SK-N-SH (cell line): ENCODE data around the gene NADK. TPM values are rescaled to one million over a fixed set of nuclear protein-coding genes. Genes with fewer than 3 reads are reported as not detected.

ENCODE experiments used
- CTCF ChIA-PET: fragments of 300-600, 350-600 bp; formaldehyde crosslinking; extraction: SDS; loops from one replicate; lab custom pipeline; 2021; lab: Yijun Ruan, JAX
- POLR2A ChIA-PET: fragments of 350-600 bp; sonication (Branson Sonifier 250); formaldehyde crosslinking; extraction: SDS; loops from one replicate; lab custom pipeline; 2020; ENCODE audit warnings: antibody characterized with exemption, inconsistent platforms; lab: Yijun Ruan, JAX
- DNase-seq: peaks from one replicate; pipeline ENCODE4 v3.0.0; 2012
- H2AFZ ChIP-seq: fragments of 200-600 bp; sonication (generic); 2 replicates; pipeline ENCODE4 v1.8.1; 2016; ENCODE audit warnings: antibody characterized with exemption, mild to moderate bottlenecking, low read depth
- H3F3A ChIP-seq: fragments of 200-600 bp; sonication (generic); replicated peaks from 2 replicates; pipeline ENCODE3; 2016; ENCODE audit warnings: antibody characterized with exemption, mild to moderate bottlenecking; ENCODE audit not compliant: insufficient read depth
- H3K27ac ChIP-seq, 2 experiments: fragments of 200-500 bp in 1 of 2; fragments of 200-600 bp in 1 of 2; sonication (Bioruptor generic) in 1 of 2; sonication (generic), shearing (Covaris generic) in 1 of 2; 2 replicates each; pipeline versions ENCODE4 v1.5.1 to v1.6.1; 2014 to 2016; ENCODE audit warnings: low read depth in 2 of 2, inconsistent platforms in 1 of 2, low read length in 1 of 2, mild to moderate bottlenecking in 1 of 2, mixed read lengths in 1 of 2
- H3K27me3 ChIP-seq: fragments of 200-600 bp; sonication (generic), shearing (Covaris generic); 2 replicates; pipeline ENCODE4 v1.6.1; 2016; ENCODE audit warnings: mixed run types; ENCODE audit not compliant: insufficient read depth
- H3K36me3 ChIP-seq, 2 experiments: fragments of 200-500 bp in 1 of 2; fragments of 200-600 bp in 1 of 2; sonication (Bioruptor generic) in 1 of 2; sonication (generic) in 1 of 2; replicated peaks in 1 of 2; 2 replicates each; pipeline versions ENCODE3 to v1.5.1; 2014 to 2016; ENCODE audit warnings: low read length in 1 of 2, mild to moderate bottlenecking in 1 of 2; ENCODE audit not compliant: insufficient read depth in 2 of 2, control insufficient read depth in 1 of 2
- H3K4me1 ChIP-seq, 2 experiments: fragments of 200-500 bp in 1 of 2; fragments of 200-600 bp in 1 of 2; sonication (Bioruptor generic) in 1 of 2; sonication (generic), shearing (Covaris generic) in 1 of 2; 2 replicates each; pipeline versions ENCODE4 v1.5.1 to v1.6.1; 2014 to 2016; ENCODE audit warnings: low read depth in 1 of 2, low read length in 1 of 2, mixed run types in 1 of 2; ENCODE audit not compliant: insufficient read depth in 2 of 2, control insufficient read depth in 1 of 2
- H3K4me2 ChIP-seq: fragments of 200-600 bp; sonication (generic), shearing (Covaris generic); 2 replicates; pipeline ENCODE4 v1.6.1; 2017; ENCODE audit warnings: mixed run types
- H3K4me3 ChIP-seq, 2 experiments: fragments of 200-500 bp in 1 of 2; fragments of 200-600 bp in 1 of 2; sonication (Bioruptor generic) in 1 of 2; sonication (generic), shearing (Covaris generic) in 1 of 2; 2 replicates each; pipeline versions ENCODE4 v1.5.1 to v1.8.1; 2014 to 2016; ENCODE audit warnings: low read depth in 2 of 2, inconsistent platforms in 1 of 2, low read length in 1 of 2, mild to moderate bottlenecking in 1 of 2, mixed read lengths in 1 of 2, moderate library complexity in 1 of 2
- H3K79me2 ChIP-seq: fragments of 200-600 bp; sonication (generic); 2 replicates; pipeline ENCODE4 v1.8.1; 2017; ENCODE audit warnings: mild to moderate bottlenecking; ENCODE audit not compliant: insufficient read depth
- H3K9ac ChIP-seq: fragments of 200-600 bp; sonication (generic); 2 replicates; pipeline ENCODE4 v1.6.1; 2017; ENCODE audit warnings: mixed run types
- H3K9me2 ChIP-seq: fragments of 200-600 bp; sonication (generic); 2 replicates; pipeline ENCODE4 v1.6.1; 2017; ENCODE audit warnings: mixed run types
- H3K9me3 ChIP-seq: fragments of 200-600 bp; sonication (generic); 2 replicates; pipeline ENCODE4 v1.6.1; 2017; ENCODE audit warnings: mixed run types, mild to moderate bottlenecking, moderate library complexity
- H4K20me1 ChIP-seq: fragments of 200-600 bp; sonication (generic); 2 replicates; pipeline ENCODE4 v1.6.1; 2017; ENCODE audit warnings: mild to moderate bottlenecking, mixed run types; ENCODE audit not compliant: insufficient read depth
- CHD2 ChIP-seq: fragments of 150-350 bp; IDR thresholded peaks from 2 replicates; pipeline ENCODE4 v1.6.1; 2018; ENCODE audit warnings: low read length; ENCODE audit not compliant: partially characterized antibody
- CTCF ChIP-seq: fragments of 200-600 bp; sonication (generic); IDR thresholded peaks from 2 replicates; pipeline ENCODE4 v1.6.1; 2017; ENCODE audit warnings: antibody characterized with exemption, mild to moderate bottlenecking, moderate library complexity
- EP300 ChIP-seq, 2 experiments: IDR thresholded peaks; 2 replicates each; pipeline versions ENCODE4 v1.4.0 to v1.6.1; 2012; ENCODE audit warnings: borderline replicate concordance in 1 of 2, low read depth in 1 of 2, low read length in 1 of 2
- EZH2phosphoT487 ChIP-seq: fragments of 200-600 bp; sonication (generic); IDR thresholded peaks from 2 replicates; pipeline ENCODE4 v1.6.1; 2017; ENCODE audit warnings: low read depth, mixed run types, mild to moderate bottlenecking, antibody characterized with exemption, moderate library complexity, borderline replicate concordance
- FOSL2 ChIP-seq: IDR thresholded peaks from 2 replicates; pipeline ENCODE4 v1.4.0; 2012; ENCODE audit warnings: low read depth, mild to moderate bottlenecking, moderate library complexity, borderline replicate concordance
- FOXJ3 ChIP-seq: sonication (generic); formaldehyde crosslinking; IDR thresholded peaks from 2 replicates; pipeline ENCODE4 v1.5.1; 2020; ENCODE audit warnings: mild to moderate bottlenecking, missing genetic modification reagents
- FOXM1 ChIP-seq: IDR thresholded peaks from 2 replicates; pipeline ENCODE4 v1.4.0; 2012; ENCODE audit warnings: low read depth, mild to moderate bottlenecking
- GABPA ChIP-seq: IDR thresholded peaks from 2 replicates; pipeline ENCODE4 v1.4.0; 2012; ENCODE audit warnings: low read depth, mild to moderate bottlenecking
- GATA2 ChIP-seq: sonication (generic); formaldehyde crosslinking; IDR thresholded peaks from 2 replicates; pipeline ENCODE4 v1.5.0; 2020; ENCODE audit warnings: mild to moderate bottlenecking, missing genetic modification reagents
- JUND ChIP-seq: IDR thresholded peaks from 2 replicates; pipeline ENCODE4 v1.4.0; 2012
- MAX ChIP-seq: IDR thresholded peaks from 2 replicates; pipeline ENCODE4 v1.4.0; 2012; ENCODE audit warnings: low read depth
- MEF2A ChIP-seq: IDR thresholded peaks from 2 replicates; pipeline ENCODE4 v1.4.0; 2012; ENCODE audit warnings: low read depth, borderline replicate concordance
- MXI1 ChIP-seq: IDR thresholded peaks from 2 replicates; pipeline ENCODE4 v1.6.1; 2012; ENCODE audit warnings: mild to moderate bottlenecking, low read depth, low read length, improper control_type of control experiment
- NFIC ChIP-seq: IDR thresholded peaks from 2 replicates; pipeline ENCODE4 v1.4.0; 2012; ENCODE audit warnings: borderline replicate concordance
- NRF1 ChIP-seq: IDR thresholded peaks from 2 replicates; pipeline ENCODE4 v1.6.1; 2012; ENCODE audit warnings: low read depth, mild to moderate bottlenecking, low read length
- PBX3 ChIP-seq: IDR thresholded peaks from 2 replicates; pipeline ENCODE4; 2012
- POLR2AphosphoS5 ChIP-seq: IDR thresholded peaks from 2 replicates; pipeline ENCODE4 v1.6.1; 2012; ENCODE audit warnings: low read depth, low read length
- RCOR1 ChIP-seq: fragments of 150-350 bp; IDR thresholded peaks from 2 replicates; pipeline ENCODE4 v1.6.1; 2017; ENCODE audit warnings: antibody characterized with exemption, low read length
- RFX5 ChIP-seq: IDR thresholded peaks from 2 replicates; pipeline ENCODE4 v1.6.1; 2012; ENCODE audit warnings: mild to moderate bottlenecking, improper control_type of control experiment, low read length
- RXRA ChIP-seq: IDR thresholded peaks from 2 replicates; pipeline ENCODE4 v1.4.0; 2012; ENCODE audit warnings: low read depth, mild to moderate bottlenecking, borderline replicate concordance
- SIN3A ChIP-seq: IDR thresholded peaks from 2 replicates; pipeline ENCODE4 v1.6.1; 2012; ENCODE audit warnings: low read depth, mild to moderate bottlenecking, low read length, moderate library complexity, borderline replicate concordance
- USF1 ChIP-seq: IDR thresholded peaks from 2 replicates; pipeline ENCODE4 v1.4.0; 2012; ENCODE audit warnings: low read depth, borderline replicate concordance
- WGBS: methylation state at CpG from one replicate; pipeline ENCODE4 v1.1.6; 2017; ENCODE audit warnings: low lambda C conversion rate; 5-methylcytosine and 5-hydroxymethylcytosine counted together
- polyA plus RNA-seq, 3 experiments: library from polyadenylated mRNA; depleted of rRNA; stranded (reverse); fragments of >200 nt; gene quantifications; 2 replicates each; pipeline ENCODE4 v1.2.3, GENCODE V29; 2012

The NADK gene
- polyA plus RNA-seq, 1 of the 3 experiments (the other 2 are of a cell fraction), result 70.4 TPM

GRCh38 chr1:1779691-1780597, 1.7 kb upstream of the NADK start (continued):
- TF ChIP-seq GATA2 (CRISPR knock-in tag) (no peak), SIN3A (no peak), JUND (no peak), POLR2AphosphoS5 (no peak), FOXM1 (no peak), MEF2A (no peak), EP300 (IDR thresholded peaks at IDR 0.05; ENCODE audit: borderline replicate concordance in 1 of 2, low read depth in 1 of 2, low read length in 1 of 2) (no peak), CHD2 (no peak)

- 0 out of 4 replicates have a peak overlapping the region, but pooled peaks of 1 of the 2 experiments have one; percentile 2 for H3K27ac ChIP-seq
- peaks cover 28% of the 10 kb centered on the region for H3F3A ChIP-seq
- DNase-seq, result no peak
- H3K4me3 ChIP-seq, result no peak overlapping the region; a peak in 1 of 4 replicates
- 93% methylated on average over 10 of the region's 11 CpGs for WGBS
- CTCF ChIA-PET, result interaction anchor here (1.3 to 5.6 kb wide), 4 partner anchors 52 to 266 kb away, joined by 3 to 54 read pairs (median 3); no protein-coding TSS in a partner anchor
- no peak overlapping the region for H2AFZ ChIP-seq
- peaks cover 37% of the 10 kb centered on the region for H3K79me2 ChIP-seq
- POLR2A ChIA-PET, result interaction anchor here (0.7 kb wide), 1 partner anchor 69 kb away, joined by 3 read pairs; no protein-coding TSS in a partner anchor
- peaks cover 0 to 2% of the 10 kb centered on the region in 2 experiments for H3K36me3 ChIP-seq
- H3K4me2 ChIP-seq, result peak overlapping the region; percentile 81; the same call in 1 of the 2 replicates
- no peaks in the 10 kb centered on the region for H3K27me3 ChIP-seq
- no peak overlapping the region for H3K9ac ChIP-seq
- H3K4me1 ChIP-seq, result peaks cover 4 to 38% of the 10 kb centered on the region in 2 experiments; a peak in 2 of 4 replicates
- no peak for TF ChIP-seq POLR2AphosphoS5
- TF ChIP-seq MXI1, result no peak
- no peak for TF ChIP-seq MEF2A
- TF ChIP-seq RCOR1, result no peak
- TF ChIP-seq GATA2 (CRISPR knock-in tag), result no peak
- TF ChIP-seq EZH2phosphoT487, result no peak
- TF ChIP-seq PBX3, result no peak
- no peak for TF ChIP-seq NRF1
- no peak for TF ChIP-seq RFX5
- TF ChIP-seq CTCF, result no peak
- no peak for TF ChIP-seq USF1
- TF ChIP-seq RXRA, result no peak
- no peak for TF ChIP-seq FOXJ3 (CRISPR knock-in tag)
- TF ChIP-seq GABPA, result no peak
- no peak for TF ChIP-seq MAX
- no peak for TF ChIP-seq CHD2
- no peak for TF ChIP-seq FOSL2
- TF ChIP-seq EP300 (IDR thresholded peaks at IDR 0.05; ENCODE audit: borderline replicate concordance in 1 of 2, low read depth in 1 of 2, low read length in 1 of 2), result no peak
- TF ChIP-seq NFIC, result no peak
- TF ChIP-seq, all 33 proteins: peak for 0
- no peaks in the 10 kb centered on the region for H3K9me3 ChIP-seq
- H4K20me1 ChIP-seq, result peaks cover 23% of the 10 kb centered on the region
- no peaks in the 10 kb centered on the region for H3K9me2 ChIP-seq
These were observed 1.0 kb upstream of the NADK start for GRCh38 chr1:1779320-1779675.
